ENCODE data around the gene SEC14L6. TPM values are rescaled to one million over a fixed set of nuclear protein-coding genes. Genes with fewer than 3 reads are reported as not detected.
"Not testable (repeated sequence)": the region's sequence is repeated elsewhere in the genome, so short reads cannot be mapped to it uniquely, and the experiment has no call there.

Gene SEC14L6
- total and polyA plus RNA-seq, 2 experiments from 2014 or later, result not detected

DNA sequence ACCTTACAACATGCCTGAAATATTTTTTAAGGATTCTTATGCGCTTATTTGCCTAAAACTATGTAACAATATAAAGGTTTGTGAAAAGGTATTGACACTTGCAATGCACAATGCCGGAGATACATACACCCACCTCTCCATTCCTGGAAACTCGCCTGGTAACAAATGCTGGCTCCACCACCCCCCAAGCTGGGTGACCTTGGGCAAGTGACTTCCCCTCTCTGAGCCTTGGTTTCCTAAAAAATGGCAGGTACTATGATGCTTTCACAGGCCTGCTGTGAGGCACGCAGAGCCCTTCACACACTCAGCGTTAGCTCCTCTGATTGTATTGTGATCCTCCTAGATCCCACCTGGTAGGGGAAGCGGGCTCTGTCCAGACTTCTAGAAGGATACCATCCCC is 25.7 kb upstream of the SEC14L6 start:
- no peak for DNase-seq
- no peaks in the 10 kb centered on the region for H3K9me2 ChIP-seq (ENCODE audit: insufficient read depth)
- no peak overlapping the region for H3K4me2 ChIP-seq (ENCODE audit: unreplicated experiment)
- 86% methylated on average over 6 of the region's 6 CpGs for WGBS, 2 experiments (ENCODE audit: low coverage in 1 of 2, low lambda C conversion rate in 2 of 2, missing lambda C conversion rate in 2 of 2)
- H3K36me3 ChIP-seq (ENCODE audit: low read depth), result no peaks in the 10 kb centered on the region
- no peak overlapping the region for H3K4me3 ChIP-seq
- no peaks in the 10 kb centered on the region for H4K20me1 ChIP-seq (ENCODE audit: insufficient read depth)
- H3K4me1 ChIP-seq (ENCODE audit: insufficient read depth), result no peaks in the 10 kb centered on the region
- no peaks in the 10 kb centered on the region for H3F3A ChIP-seq (ENCODE audit: insufficient read depth)
- H3K27me3 ChIP-seq (replicated peaks; ENCODE audit: insufficient read depth), result 0 out of 2 replicates have a peak, but pooled peaks cover under 1% of the 10 kb centered on the region
- H3K79me2 ChIP-seq (ENCODE audit: insufficient read depth), result no peaks in the 10 kb centered on the region
- H2AFZ ChIP-seq, result no peak overlapping the region
- H3K9me3 ChIP-seq (ENCODE audit: low read depth), result no peaks in the 10 kb centered on the region
- no peak overlapping the region for H3K27ac ChIP-seq
- no peak for TF ChIP-seq EZH2 (IDR thresholded peaks at IDR 0.05; ENCODE audit: insufficient read depth, poor library complexity, severe bottlenecking)
- TF ChIP-seq EZH2phosphoT487 (IDR thresholded peaks at IDR 0.05; ENCODE audit: insufficient read depth, low read depth), result no peak
- H3K9ac ChIP-seq, result no peak overlapping the region
- in situ Hi-C loops (cut with MboI), result no loop called here

DNA sequence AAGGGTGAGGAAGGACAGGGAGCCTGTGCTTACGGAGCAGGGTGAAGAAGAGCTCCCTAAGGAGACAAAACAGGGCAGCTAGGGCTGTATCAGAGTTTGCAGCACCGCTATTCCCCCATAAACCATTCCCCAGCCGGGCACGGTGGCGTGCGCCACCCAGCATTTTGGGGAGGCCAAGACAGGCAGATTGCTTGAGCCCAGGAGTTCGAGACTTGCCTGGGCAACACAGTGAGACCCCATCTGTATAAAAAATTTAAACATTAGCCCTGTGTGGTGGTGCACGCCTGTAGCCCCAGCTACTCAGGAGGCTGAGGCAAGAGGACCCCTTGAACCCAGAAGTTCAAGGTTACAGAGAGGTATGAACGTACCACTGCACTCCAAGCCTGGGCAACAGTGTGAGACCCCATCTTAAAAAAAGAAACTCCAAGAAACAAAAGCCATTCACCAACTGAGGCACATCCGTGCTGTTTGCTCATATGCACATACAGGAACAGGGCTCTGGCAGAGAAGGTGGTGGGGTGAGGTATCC is 23.2 kb upstream of the SEC14L6 start:
- Histone ChIP-seq H4K20me1 (ENCODE audit: insufficient read depth) (no peaks in the 10 kb centered on the region), H3K27ac (no peak overlapping the region), H3K9me3 (ENCODE audit: low read depth) (no peaks in the 10 kb centered on the region), H3K36me3 (ENCODE audit: low read depth) (no peaks in the 10 kb centered on the region), H3K9me2 (ENCODE audit: insufficient read depth) (no peaks in the 10 kb centered on the region), H2AFZ (no peak overlapping the region), H3K4me2 (ENCODE audit: unreplicated experiment) (no peak overlapping the region), H3K9ac (no peak overlapping the region), H3K79me2 (ENCODE audit: insufficient read depth) (no peaks in the 10 kb centered on the region), H3K4me3 (no peak overlapping the region), H3K27me3 (replicated peaks; ENCODE audit: insufficient read depth) (0 out of 2 replicates have a peak, but pooled peaks cover 10% of the 10 kb centered on the region), H3F3A (ENCODE audit: insufficient read depth) (no peaks in the 10 kb centered on the region), H3K4me1 (ENCODE audit: insufficient read depth) (no peaks in the 10 kb centered on the region)
- in situ Hi-C loops (cut with MboI), result no loop called here
- TF ChIP-seq EZH2 (IDR thresholded peaks at IDR 0.05; ENCODE audit: insufficient read depth, poor library complexity, severe bottlenecking), result no peak
- no peak for TF ChIP-seq EZH2phosphoT487 (IDR thresholded peaks at IDR 0.05; ENCODE audit: insufficient read depth, low read depth)
- no peak for DNase-seq
- WGBS, 2 experiments (ENCODE audit: low coverage in 1 of 2, low lambda C conversion rate in 2 of 2, missing lambda C conversion rate in 2 of 2), result 73 to 74% methylated on average over 10 of the region's 10 CpGs

DNA sequence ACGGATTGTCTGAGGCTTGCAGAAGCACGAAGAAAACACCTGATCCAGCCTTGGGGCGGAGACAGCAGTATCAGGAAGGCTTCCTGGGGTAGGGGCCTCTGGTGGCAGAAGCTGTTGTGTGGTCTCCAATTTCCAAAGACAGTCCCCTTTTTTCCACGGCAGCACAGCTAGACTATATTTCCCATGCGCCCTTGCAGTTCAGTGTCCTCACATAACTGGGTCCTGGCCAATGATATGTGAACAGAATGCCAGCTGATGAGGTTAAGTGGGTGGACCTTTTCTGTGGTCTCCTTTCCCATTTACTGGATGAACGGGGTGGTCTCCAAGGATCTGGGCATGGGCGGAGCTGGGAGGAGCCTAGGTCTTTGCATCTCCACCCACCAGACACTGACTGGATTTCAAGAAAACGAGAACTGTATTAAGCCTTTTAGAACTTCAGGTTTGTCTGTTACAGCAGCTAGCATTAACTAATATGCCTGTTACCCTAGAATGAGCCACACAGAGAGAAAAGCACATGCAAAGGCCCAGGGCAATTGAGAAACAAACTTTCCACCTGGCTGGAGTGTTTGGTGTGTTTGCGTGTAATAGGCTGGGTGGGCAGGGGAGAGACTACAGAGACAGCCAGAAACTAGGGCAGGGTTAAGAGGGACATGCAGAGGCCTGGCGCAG is 21.7 kb upstream of the SEC14L6 start:
- Histone ChIP-seq H3K4me1 (ENCODE audit: insufficient read depth) (no peaks in the 10 kb centered on the region), H3K4me2 (ENCODE audit: unreplicated experiment) (no peak overlapping the region), H4K20me1 (ENCODE audit: insufficient read depth) (no peaks in the 10 kb centered on the region), H3K9me3 (ENCODE audit: low read depth) (no peaks in the 10 kb centered on the region), H3F3A (ENCODE audit: insufficient read depth) (no peaks in the 10 kb centered on the region), H3K27ac (no peak overlapping the region), H3K27me3 (replicated peaks; ENCODE audit: insufficient read depth) (0 out of 2 replicates have a peak, but pooled peaks cover 18% of the 10 kb centered on the region), H3K4me3 (no peak overlapping the region), H3K79me2 (ENCODE audit: insufficient read depth) (no peaks in the 10 kb centered on the region), H3K9ac (no peak overlapping the region), H3K36me3 (ENCODE audit: low read depth) (no peaks in the 10 kb centered on the region), H2AFZ (no peak overlapping the region), H3K9me2 (ENCODE audit: insufficient read depth) (no peaks in the 10 kb centered on the region)
- in situ Hi-C loops (cut with MboI), result no loop called here
- no peak for DNase-seq
- WGBS, 2 experiments (ENCODE audit: low coverage in 1 of 2, low lambda C conversion rate in 2 of 2, missing lambda C conversion rate in 2 of 2), result 40 to 45% methylated on average over 10 of the region's 10 CpGs
- no peak for TF ChIP-seq EZH2 (IDR thresholded peaks at IDR 0.05; ENCODE audit: insufficient read depth, poor library complexity, severe bottlenecking)
- TF ChIP-seq EZH2phosphoT487 (IDR thresholded peaks at IDR 0.05; ENCODE audit: insufficient read depth, low read depth), result no peak

DNA sequence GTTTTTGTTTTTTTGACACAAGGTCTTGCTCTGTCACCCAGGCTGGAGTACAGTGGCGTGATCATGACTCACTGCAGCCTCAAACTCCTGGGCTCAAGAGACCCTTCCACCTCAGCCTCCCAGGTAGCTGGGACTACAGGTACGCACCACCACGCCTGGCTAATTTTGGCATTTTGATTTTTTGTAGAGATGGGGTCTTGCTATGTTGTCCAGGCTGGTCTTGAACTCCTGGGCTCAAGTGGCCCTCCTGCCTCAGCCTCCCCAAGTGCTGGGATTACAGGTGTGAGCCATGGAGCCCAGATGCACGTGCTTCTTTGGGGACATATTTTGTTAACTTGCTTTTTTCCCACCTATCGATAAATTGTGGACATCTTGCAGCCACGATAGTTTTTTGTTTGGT is 20.7 kb upstream of the SEC14L6 start:
- H3K9me3 ChIP-seq (ENCODE audit: low read depth); H3K27ac ChIP-seq; H3K4me2 ChIP-seq (ENCODE audit: unreplicated experiment); H3K9ac ChIP-seq; H2AFZ ChIP-seq; H3K4me3 ChIP-seq; H3K36me3 ChIP-seq (ENCODE audit: low read depth); H4K20me1 ChIP-seq (ENCODE audit: insufficient read depth); H3K9me2 ChIP-seq (ENCODE audit: insufficient read depth); H3K4me1 ChIP-seq (ENCODE audit: insufficient read depth); DNase-seq; H3F3A ChIP-seq (ENCODE audit: insufficient read depth); H3K79me2 ChIP-seq (ENCODE audit: insufficient read depth); in situ Hi-C loops (cut with MboI): not testable (repeated sequence)
- 66 to 67% methylated on average over 6 of the region's 6 CpGs for WGBS, 2 experiments (ENCODE audit: low coverage in 1 of 2, low lambda C conversion rate in 2 of 2, missing lambda C conversion rate in 2 of 2)
- H3K27me3 ChIP-seq (replicated peaks; ENCODE audit: insufficient read depth), result 0 out of 2 replicates have a peak, but pooled peaks cover 18% of the 10 kb centered on the region
